H1 (cell line): ENCODE measurements around the gene BRI3BP. TPM values are rescaled to one million over a fixed set of nuclear protein-coding genes. Genes with fewer than 3 reads are reported as not detected.

Experiments
- ASH2L ChIP-seq: fragments of 200-600, 300-600 bp; sonication (generic); IDR thresholded peaks from one replicate; pipeline ENCODE4 v1.7.1; 2017; ENCODE audit warnings: low read length
- ATF2 ChIP-seq: IDR thresholded peaks from 2 replicates; pipeline ENCODE4 v1.6.1; 2012; ENCODE audit warnings: low read length, inconsistent platforms
- CHD7 ChIP-seq: fragments of 300-600 bp; sonication (generic); IDR thresholded peaks from 2 replicates; pipeline ENCODE4 v1.7.1; 2012; ENCODE audit warnings: low read length, moderate library complexity, mild to moderate bottlenecking, inconsistent platforms; ENCODE audit not compliant: insufficient replicate concordance
- CTCF ChIP-seq, 3 experiments: IDR thresholded peaks; 1 replicate in 2 of 3; 2 replicates in 1 of 3; pipeline versions ENCODE4 v1.5.1 to v1.6.1; 2011; ENCODE audit warnings: low read length in 3 of 3, mild to moderate bottlenecking in 3 of 3, inconsistent platforms in 2 of 3, low read depth in 1 of 3, moderate library complexity in 1 of 3; ENCODE audit not compliant: insufficient read depth in 1 of 3; ENCODE audit errors: control extremely low read depth in 1 of 3
- SP4 ChIP-seq: IDR thresholded peaks from 2 replicates; pipeline ENCODE4 v1.6.1; 2012; ENCODE audit warnings: low read length, inconsistent platforms
- TAF1 ChIP-seq: IDR thresholded peaks from 2 replicates; pipeline ENCODE4 v1.6.1; 2011; ENCODE audit warnings: mild to moderate bottlenecking, low read depth, low read length
- polyA plus RNA-seq, 7 experiments: library from polyadenylated mRNA; depleted of rRNA in 3 of 7; stranded (reverse) in 5 of 7; unstranded in 2 of 7; fragments of >200 nt in 5 of 7; fragments of 200-250 nt in 2 of 7; gene quantifications; 1 replicate in 5 of 7; 2 replicates in 1 of 7; 4 replicates in 1 of 7; pipeline versions ENCODE4 v1.2.1 to v1.2.3, GENCODE V29; 2011 to 2013; ENCODE audit warnings: missing spikeins in 2 of 7, mixed read lengths in 2 of 7
- total RNA-seq: library from RNA; stranded (reverse); fragmentation: NEBNext Ultra II Directional; extraction: Animal tissue kit (Norgen Biotek cat#: 25700); gene quantifications from 2 replicates; pipeline ENCODE4 v1.2.1, GENCODE V29; 2021

BRI3BP gene
- total and polyA plus RNA-seq, 2 of the 8 experiments (the other 6 are each of a cell fraction or from before 2014, with no cell fraction given), result 5.4 to 14.2 TPM

GRCh38 chr12:125038976-125039625 lies 45.7 kb downstream of the BRI3BP start (continued):
- TF ChIP-seq CHD7 (no peak), SP4 (no peak), ATF2 (no peak), CTCF (IDR thresholded peaks at IDR 0.05; ENCODE audit: control extremely low read depth in 1 of 3, insufficient read depth in 1 of 3, low read depth in 1 of 3, low read length in 3 of 3) (peak in 1 of 3 experiments; percentile 17; a peak in 1 of 4 replicates), TAF1 (no peak), ASH2L (no peak)
